ENCODE measurements around the gene SYS1. TPM values are rescaled to one million over a fixed set of nuclear protein-coding genes. Genes with fewer than 3 reads are reported as not detected.

The SYS1 gene
- total and polyA plus RNA-seq, 2 experiments from 2014 or later: 7.9 to 21.5 TPM

DNA sequence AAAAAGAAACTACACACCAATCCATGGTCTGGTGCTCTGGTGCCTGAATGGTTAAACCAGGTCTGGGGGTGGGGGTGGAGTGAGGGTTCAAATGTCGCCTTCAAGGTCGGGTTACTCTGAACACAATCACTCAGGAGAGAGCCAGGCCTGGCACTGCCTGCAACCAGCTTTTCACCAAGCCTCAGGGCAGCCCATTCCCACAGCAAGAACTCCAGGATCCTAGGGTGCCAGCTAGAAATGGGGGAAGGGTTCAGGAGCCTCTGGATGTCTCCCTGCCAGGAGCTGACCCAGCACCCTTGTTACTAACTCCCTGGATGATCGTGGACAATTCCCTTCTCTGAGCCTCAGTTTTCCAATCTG lies 21.4 kb upstream of the SYS1 start:
- 0 out of 2 replicates have a peak overlapping the region, but pooled peaks have one; percentile 47 for H2AFZ ChIP-seq
- H3K9me3 Mint-ChIP-seq: no peaks in the 10 kb centered on the region
- H3K27me3 ChIP-seq (ENCODE audit: insufficient read depth): no peaks in the 10 kb centered on the region
- H3K9me2 ChIP-seq (ENCODE audit: insufficient read depth): no peaks in the 10 kb centered on the region
- 0 out of 2 replicates have a peak, but pooled peaks cover 2% of the 10 kb centered on the region for H4K20me1 ChIP-seq (replicated peaks; ENCODE audit: insufficient read depth)
- H3K4me1 Mint-ChIP-seq: peaks cover 100% of the 10 kb centered on the region
- H3F3A ChIP-seq (replicated peaks; ENCODE audit: low read depth): 0 out of 2 replicates have a peak, but pooled peaks cover 8% of the 10 kb centered on the region
- H3K4me3 ChIP-seq: peak overlapping the region; percentile 46
- H3K36me3 Mint-ChIP-seq (ENCODE audit: low read depth): peaks cover 18% of the 10 kb centered on the region
- H3K27ac ChIP-seq (ENCODE audit: low read depth): peak overlapping the region; percentile 96
- peak overlapping the region; percentile 71 for H3K4me3 Mint-ChIP-seq
- H3K4me1 ChIP-seq (ENCODE audit: insufficient read depth): peaks cover 83% of the 10 kb centered on the region
- peaks cover 92% of the 10 kb centered on the region for H3K79me2 ChIP-seq (replicated peaks; ENCODE audit: insufficient read depth)
- ATAC-seq: peak; percentile 15
- DNase-seq (ENCODE audit: low spot score): no peak
- H3K4me2 ChIP-seq: peak overlapping the region; percentile 98
- peaks cover 17% of the 10 kb centered on the region for H3K27me3 Mint-ChIP-seq (ENCODE audit: insufficient read depth, low read depth, poor library complexity)
- H3K27ac Mint-ChIP-seq: peak overlapping the region; percentile 96
- TF ChIP-seq JUNB (IDR thresholded peaks at IDR 0.05; ENCODE audit: unreplicated experiment): no peak
- TF ChIP-seq CREB1 (CRISPR knock-in tag; IDR thresholded peaks at IDR 0.05; ENCODE audit: low read depth): no peak
- TF ChIP-seq, protein P1, sequence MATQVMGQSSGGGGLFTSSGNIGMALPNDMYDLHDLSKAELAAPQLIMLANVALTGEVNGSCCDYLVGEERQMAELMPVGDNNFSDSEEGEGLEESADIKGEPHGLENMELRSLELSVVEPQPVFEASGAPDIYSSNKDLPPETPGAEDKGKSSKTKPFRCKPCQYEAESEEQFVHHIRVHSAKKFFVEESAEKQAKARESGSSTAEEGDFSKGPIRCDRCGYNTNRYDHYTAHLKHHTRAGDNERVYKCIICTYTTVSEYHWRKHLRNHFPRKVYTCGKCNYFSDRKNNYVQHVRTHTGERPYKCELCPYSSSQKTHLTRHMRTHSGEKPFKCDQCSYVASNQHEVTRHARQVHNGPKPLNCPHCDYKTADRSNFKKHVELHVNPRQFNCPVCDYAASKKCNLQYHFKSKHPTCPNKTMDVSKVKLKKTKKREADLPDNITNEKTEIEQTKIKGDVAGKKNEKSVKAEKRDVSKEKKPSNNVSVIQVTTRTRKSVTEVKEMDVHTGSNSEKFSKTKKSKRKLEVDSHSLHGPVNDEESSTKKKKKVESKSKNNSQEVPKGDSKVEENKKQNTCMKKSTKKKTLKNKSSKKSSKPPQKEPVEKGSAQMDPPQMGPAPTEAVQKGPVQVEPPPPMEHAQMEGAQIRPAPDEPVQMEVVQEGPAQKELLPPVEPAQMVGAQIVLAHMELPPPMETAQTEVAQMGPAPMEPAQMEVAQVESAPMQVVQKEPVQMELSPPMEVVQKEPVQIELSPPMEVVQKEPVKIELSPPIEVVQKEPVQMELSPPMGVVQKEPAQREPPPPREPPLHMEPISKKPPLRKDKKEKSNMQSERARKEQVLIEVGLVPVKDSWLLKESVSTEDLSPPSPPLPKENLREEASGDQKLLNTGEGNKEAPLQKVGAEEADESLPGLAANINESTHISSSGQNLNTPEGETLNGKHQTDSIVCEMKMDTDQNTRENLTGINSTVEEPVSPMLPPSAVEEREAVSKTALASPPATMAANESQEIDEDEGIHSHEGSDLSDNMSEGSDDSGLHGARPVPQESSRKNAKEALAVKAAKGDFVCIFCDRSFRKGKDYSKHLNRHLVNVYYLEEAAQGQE (IDR thresholded peaks at IDR 0.05; ENCODE audit: unreplicated experiment): no peak
- TF ChIP-seq ZNF331 (CRISPR knock-in tag; IDR thresholded peaks at IDR 0.05; ENCODE audit: low read depth): no peak
- TF ChIP-seq, protein P2, sequence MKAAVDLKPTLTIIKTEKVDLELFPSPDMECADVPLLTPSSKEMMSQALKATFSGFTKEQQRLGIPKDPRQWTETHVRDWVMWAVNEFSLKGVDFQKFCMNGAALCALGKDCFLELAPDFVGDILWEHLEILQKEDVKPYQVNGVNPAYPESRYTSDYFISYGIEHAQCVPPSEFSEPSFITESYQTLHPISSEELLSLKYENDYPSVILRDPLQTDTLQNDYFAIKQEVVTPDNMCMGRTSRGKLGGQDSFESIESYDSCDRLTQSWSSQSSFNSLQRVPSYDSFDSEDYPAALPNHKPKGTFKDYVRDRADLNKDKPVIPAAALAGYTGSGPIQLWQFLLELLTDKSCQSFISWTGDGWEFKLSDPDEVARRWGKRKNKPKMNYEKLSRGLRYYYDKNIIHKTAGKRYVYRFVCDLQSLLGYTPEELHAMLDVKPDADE (IDR thresholded peaks at IDR 0.05): no peak
- TF ChIP-seq EZH2 (IDR thresholded peaks at IDR 0.05; ENCODE audit: low read depth, unreplicated experiment): no peak
- TF ChIP-seq POLR2AphosphoS5 (IDR thresholded peaks at IDR 0.05; ENCODE audit: low read depth): no peak
- TF ChIP-seq ZNF114 (CRISPR knock-in tag; IDR thresholded peaks at IDR 0.05): no peak
- TF ChIP-seq, protein P3, sequence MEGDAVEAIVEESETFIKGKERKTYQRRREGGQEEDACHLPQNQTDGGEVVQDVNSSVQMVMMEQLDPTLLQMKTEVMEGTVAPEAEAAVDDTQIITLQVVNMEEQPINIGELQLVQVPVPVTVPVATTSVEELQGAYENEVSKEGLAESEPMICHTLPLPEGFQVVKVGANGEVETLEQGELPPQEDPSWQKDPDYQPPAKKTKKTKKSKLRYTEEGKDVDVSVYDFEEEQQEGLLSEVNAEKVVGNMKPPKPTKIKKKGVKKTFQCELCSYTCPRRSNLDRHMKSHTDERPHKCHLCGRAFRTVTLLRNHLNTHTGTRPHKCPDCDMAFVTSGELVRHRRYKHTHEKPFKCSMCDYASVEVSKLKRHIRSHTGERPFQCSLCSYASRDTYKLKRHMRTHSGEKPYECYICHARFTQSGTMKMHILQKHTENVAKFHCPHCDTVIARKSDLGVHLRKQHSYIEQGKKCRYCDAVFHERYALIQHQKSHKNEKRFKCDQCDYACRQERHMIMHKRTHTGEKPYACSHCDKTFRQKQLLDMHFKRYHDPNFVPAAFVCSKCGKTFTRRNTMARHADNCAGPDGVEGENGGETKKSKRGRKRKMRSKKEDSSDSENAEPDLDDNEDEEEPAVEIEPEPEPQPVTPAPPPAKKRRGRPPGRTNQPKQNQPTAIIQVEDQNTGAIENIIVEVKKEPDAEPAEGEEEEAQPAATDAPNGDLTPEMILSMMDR (conservative IDR thresholded peaks at IDR 0.05; ENCODE audit: low read depth in 2 of 2): no peak
- no peak for TF ChIP-seq STAT1 (IDR thresholded peaks at IDR 0.05; ENCODE audit: unreplicated experiment)
- no peak for TF ChIP-seq EZH2phosphoT487 (IDR thresholded peaks at IDR 0.05; ENCODE audit: unreplicated experiment)
- no peaks in the 10 kb centered on the region for H3K36me3 ChIP-seq (ENCODE audit: insufficient read depth)
